HG03066 (cell line): Measurements from ENCODE around the gene BIRC6.
"Not testable (repeated sequence)": the region's sequence is repeated elsewhere in the genome, so short reads cannot be mapped to it uniquely, and the experiment has no call there.

ENCODE experiments used
- ATAC-seq: cut with Tn5 transposase; IDR thresholded peaks from one replicate; pipeline ENCODE4 v1.9.1; 2021; ENCODE audit warnings: low read depth; ENCODE audit not compliant: unreplicated experiment

The BIRC6 gene

GRCh38 chr2:32572030-32572429 lies 215.2 kb downstream of the BIRC6 start:
- ATAC-seq, result no peak

GRCh38 chr2:32572737-32573136 lies 215.9 kb downstream of the BIRC6 start:
- no peak for ATAC-seq

GRCh38 chr2:32591669-32592463 lies 235.0 kb downstream of the BIRC6 start:
- peak; percentile 83 for ATAC-seq

- no peak for ATAC-seq
These were observed 237.8 kb downstream of the BIRC6 start for GRCh38 chr2:32594573-32594972.

GRCh38 chr2:32611366-32611765 lies 254.5 kb downstream of the BIRC6 start:
- ATAC-seq, result no peak

- ATAC-seq, result no peak
These were observed 254.9 kb downstream of the BIRC6 start for GRCh38 chr2:32611771-32612170.

GRCh38 chr2:32614084-32614483 lies 257.3 kb downstream of the BIRC6 start:
- no peak for ATAC-seq

- ATAC-seq, result no peak
These were observed 260.9 kb downstream of the BIRC6 start for GRCh38 chr2:32617599-32618189.

GRCh38 chr2:32622570-32623310 lies 265.9 kb downstream of the BIRC6 start:
- no peak for ATAC-seq

- ATAC-seq, result no peak
These were observed 266.5 kb downstream of the BIRC6 start for GRCh38 chr2:32623311-32623706.

GRCh38 chr2:32624812-32625211 lies 268.0 kb downstream of the BIRC6 start:
- ATAC-seq, result no peak

GRCh38 chr2:32626639-32627221 lies 269.9 kb downstream of the BIRC6 start:
- ATAC-seq, result no peak

- peak; percentile 16 for ATAC-seq
These were observed 270.6 kb downstream of the BIRC6 start for GRCh38 chr2:32627441-32627813.

- ATAC-seq, result peak; percentile 100
These were observed 271.2 kb downstream of the BIRC6 start, which contains the start of gene TTC27 for GRCh38 chr2:32627814-32628579. TSS of gene TTC27 (plus strand) at chr2:32628050. CDS start at chr2:32628293, 243 bp downstream.

- ATAC-seq, result no peak
These were observed 275.3 kb downstream of the BIRC6 start for GRCh38 chr2:32632089-32632488.

GRCh38 chr2:32633040-32633439 lies 276.2 kb downstream of the BIRC6 start:
- no peak for ATAC-seq

GRCh38 chr2:32638548-32638947 lies 281.7 kb downstream of the BIRC6 start:
- not testable (repeated sequence) for ATAC-seq

GRCh38 chr2:32641180-32641579 lies 284.4 kb downstream of the BIRC6 start:
- ATAC-seq, result no peak

GRCh38 chr2:32647180-32647651 lies 290.4 kb downstream of the BIRC6 start:
- ATAC-seq, result no peak

GRCh38 chr2:32652555-32653209 lies 295.9 kb downstream of the BIRC6 start:
- ATAC-seq, result no peak
